ENCODE data around the gene CMPK1. TPM values are rescaled to one million over a fixed set of nuclear protein-coding genes. Genes with fewer than 3 reads are reported as not detected.

Gene CMPK1
- polyA plus RNA-seq, 1 donor (not counting 4 experiments of a cell fraction or from before 2014, with no cell fraction given), result 63.8 TPM

GRCh38 chr1:47328992-47329391 lies 4.6 kb upstream of the CMPK1 start:
- Histone ChIP-seq H3K9ac (ENCODE audit: control insufficient read depth, extremely low read depth, insufficient read depth, low read length) (no peak overlapping the region), H4K20me1 (ENCODE audit: control insufficient read depth, extremely low read depth, insufficient read depth, low read length) (no peaks in the 10 kb centered on the region), H3K27ac (ENCODE audit: control insufficient read depth, insufficient read depth, low read length) (no peak overlapping the region), H3K27me3 (ENCODE audit: control insufficient read depth, extremely low read depth, insufficient read depth, low read length) (no peaks in the 10 kb centered on the region), H3K36me3 (ENCODE audit: control insufficient read depth in 2 of 2, extremely low read depth in 1 of 2, insufficient read depth in 2 of 2, low read length in 2 of 2) (no peaks in the 10 kb centered on the region), H3K4me1 (ENCODE audit: control insufficient read depth, extremely low read depth, insufficient read depth, low read length) (peaks cover 14% of the 10 kb centered on the region), H2AFZ (ENCODE audit: control insufficient read depth, low read length) (no peak overlapping the region), H3K4me2 (ENCODE audit: control insufficient read depth, extremely low read depth, insufficient read depth, low read depth, low read length) (no peak overlapping the region), H3K9me1 (ENCODE audit: control insufficient read depth, extremely low read depth, insufficient read depth, low read length) (no peaks in the 10 kb centered on the region), H3K79me2 (ENCODE audit: control insufficient read depth, insufficient read depth, low read length) (no peaks in the 10 kb centered on the region), H3K4me3 (ENCODE audit: control insufficient read depth in 2 of 3, extremely low read depth in 1 of 3, insufficient read depth in 2 of 3, low read depth in 1 of 3, low read length in 3 of 3) (no peak overlapping the region), H3K9me3 (ENCODE audit: control insufficient read depth, low read depth, low read length) (no peaks in the 10 kb centered on the region)
- DNase-seq (ENCODE audit: low read depth, low spot score) (no peak), FAIRE-seq (no peak)
- TF ChIP-seq EZH2 (IDR thresholded peaks at IDR 0.05; ENCODE audit: low read length) (no peak), CTCF (optimal IDR thresholded peaks at IDR 0.05 in 1 of 3, IDR thresholded peaks at IDR 0.05 in 1 of 3, conservative IDR thresholded peaks at IDR 0.05 in 1 of 3; ENCODE audit: extremely low read depth in 1 of 3, insufficient read depth in 2 of 3, low read length in 3 of 3) (no peak)
- dilution Hi-C loops (cut with MboI; ENCODE audit: extremely low pct_ligation_motif_present, low sequenced_read_pairs), result no loop called here

GRCh38 chr1:47330212-47330611 lies 3.4 kb upstream of the CMPK1 start:
- H3K27ac ChIP-seq (ENCODE audit: control insufficient read depth, insufficient read depth, low read length), result no peak overlapping the region
- H3K79me2 ChIP-seq (ENCODE audit: control insufficient read depth, insufficient read depth, low read length), result peaks cover 10% of the 10 kb centered on the region
- no peaks in the 10 kb centered on the region for H3K9me1 ChIP-seq (ENCODE audit: control insufficient read depth, extremely low read depth, insufficient read depth, low read length)
- no peak overlapping the region for H3K4me2 ChIP-seq (ENCODE audit: control insufficient read depth, extremely low read depth, insufficient read depth, low read depth, low read length)
- no peak overlapping the region for H2AFZ ChIP-seq (ENCODE audit: control insufficient read depth, low read length)
- TF ChIP-seq CTCF (optimal IDR thresholded peaks at IDR 0.05 in 1 of 3, IDR thresholded peaks at IDR 0.05 in 1 of 3, conservative IDR thresholded peaks at IDR 0.05 in 1 of 3; ENCODE audit: extremely low read depth in 1 of 3, insufficient read depth in 2 of 3, low read length in 3 of 3) (no peak), EZH2 (IDR thresholded peaks at IDR 0.05; ENCODE audit: low read length) (no peak)
- H3K9me3 ChIP-seq (ENCODE audit: control insufficient read depth, low read depth, low read length), result no peaks in the 10 kb centered on the region
- H3K4me3 ChIP-seq (ENCODE audit: control insufficient read depth in 2 of 3, extremely low read depth in 1 of 3, insufficient read depth in 2 of 3, low read depth in 1 of 3, low read length in 3 of 3), result no peak overlapping the region
- peaks cover 19% of the 10 kb centered on the region for H3K4me1 ChIP-seq (ENCODE audit: control insufficient read depth, extremely low read depth, insufficient read depth, low read length)
- no peaks in the 10 kb centered on the region for H4K20me1 ChIP-seq (ENCODE audit: control insufficient read depth, extremely low read depth, insufficient read depth, low read length)
- H3K27me3 ChIP-seq (ENCODE audit: control insufficient read depth, extremely low read depth, insufficient read depth, low read length), result no peaks in the 10 kb centered on the region
- FAIRE-seq (no peak), DNase-seq (ENCODE audit: low read depth, low spot score) (no peak)
- H3K9ac ChIP-seq (ENCODE audit: control insufficient read depth, extremely low read depth, insufficient read depth, low read length), result no peak overlapping the region
- dilution Hi-C loops (cut with MboI; ENCODE audit: extremely low pct_ligation_motif_present, low sequenced_read_pairs), result no loop called here
- no peaks in the 10 kb centered on the region for H3K36me3 ChIP-seq (ENCODE audit: control insufficient read depth in 2 of 2, extremely low read depth in 1 of 2, insufficient read depth in 2 of 2, low read length in 2 of 2)
